Amniotic stem cell (primary cell): ENCODE results near the gene RPL7L1.
"Not testable (repeated sequence)": the region's sequence is repeated elsewhere in the genome, so short reads cannot be mapped to it uniquely, and the experiment has no call there.

Source experiments
- DNase-seq: peaks from one replicate; lab custom pipeline; 2025; lab: John Stamatoyannopoulos, UW

The RPL7L1 gene

GRCh38 chr6:42891199-42891722 lies 11.8 kb downstream of the RPL7L1 start:
- DNase-seq: no peak

- DNase-seq: not testable (repeated sequence)
These were observed 14.8 kb downstream of the RPL7L1 start for GRCh38 chr6:42894041-42894828.

GRCh38 chr6:42896178-42896719 lies 16.8 kb downstream of the RPL7L1 start:
- no peak for DNase-seq

GRCh38 chr6:42898891-42899361 lies 19.5 kb downstream of the RPL7L1 start:
- peak; percentile 39 for DNase-seq

GRCh38 chr6:42899871-42900270 lies 20.5 kb downstream of the RPL7L1 start:
- no peak for DNase-seq

GRCh38 chr6:42901538-42901957 lies 22.1 kb downstream of the RPL7L1 start:
- peak; percentile 32 for DNase-seq

- DNase-seq: not testable (repeated sequence)
These were observed 23.2 kb downstream of the RPL7L1 start for GRCh38 chr6:42902429-42903263.

- DNase-seq: no peak
These were observed 25.1 kb downstream of the RPL7L1 start for GRCh38 chr6:42904467-42904866.

- DNase-seq: no peak
These were observed 27.9 kb downstream of the RPL7L1 start for GRCh38 chr6:42907336-42907735.

- no peak for DNase-seq
These were observed 30.4 kb downstream of the RPL7L1 start for GRCh38 chr6:42909835-42910234.

GRCh38 chr6:42911171-42912021 lies 32.0 kb downstream of the RPL7L1 start:
- DNase-seq: no peak

GRCh38 chr6:42914546-42914945 lies 35.1 kb downstream of the RPL7L1 start:
- no peak for DNase-seq

GRCh38 chr6:42915732-42916131 lies 36.3 kb downstream of the RPL7L1 start, which contains the start of gene PTCRA:
Gene PTCRA, plus strand, starts transcription at chr6:42916053. Its CDS starts 17 bp downstream, at chr6:42916070.
- DNase-seq: no peak

- DNase-seq: no peak
These were observed 36.9 kb downstream of the RPL7L1 start for GRCh38 chr6:42916288-42916687.

- DNase-seq: no peak
These were observed 42.4 kb downstream of the RPL7L1 start for GRCh38 chr6:42921801-42922200.

- no peak for DNase-seq
These were observed 44.2 kb downstream of the RPL7L1 start for GRCh38 chr6:42923666-42924065.

GRCh38 chr6:42925248-42925857 lies 45.9 kb downstream of the RPL7L1 start:
- DNase-seq: no peak

- peak; percentile 87 for DNase-seq
These were observed 49.8 kb downstream of the RPL7L1 start, which contains the start of gene CNPY3 for GRCh38 chr6:42928986-42929820. Gene CNPY3, plus strand, starts transcription at chr6:42929480. Its CDS starts 91 bp downstream, at chr6:42929571.

GRCh38 chr6:42929821-42930360 lies 50.5 kb downstream of the RPL7L1 start:
- peak; percentile 57 for DNase-seq

- DNase-seq: no peak
These were observed 53.0 kb downstream of the RPL7L1 start for GRCh38 chr6:42932412-42932811.
